ENCODE results near the gene CACUL1.
"Not testable (repeated sequence)": the region's sequence is repeated elsewhere in the genome, so short reads cannot be mapped to it uniquely, and the experiment has no call there.

CACUL1 gene

DNA sequence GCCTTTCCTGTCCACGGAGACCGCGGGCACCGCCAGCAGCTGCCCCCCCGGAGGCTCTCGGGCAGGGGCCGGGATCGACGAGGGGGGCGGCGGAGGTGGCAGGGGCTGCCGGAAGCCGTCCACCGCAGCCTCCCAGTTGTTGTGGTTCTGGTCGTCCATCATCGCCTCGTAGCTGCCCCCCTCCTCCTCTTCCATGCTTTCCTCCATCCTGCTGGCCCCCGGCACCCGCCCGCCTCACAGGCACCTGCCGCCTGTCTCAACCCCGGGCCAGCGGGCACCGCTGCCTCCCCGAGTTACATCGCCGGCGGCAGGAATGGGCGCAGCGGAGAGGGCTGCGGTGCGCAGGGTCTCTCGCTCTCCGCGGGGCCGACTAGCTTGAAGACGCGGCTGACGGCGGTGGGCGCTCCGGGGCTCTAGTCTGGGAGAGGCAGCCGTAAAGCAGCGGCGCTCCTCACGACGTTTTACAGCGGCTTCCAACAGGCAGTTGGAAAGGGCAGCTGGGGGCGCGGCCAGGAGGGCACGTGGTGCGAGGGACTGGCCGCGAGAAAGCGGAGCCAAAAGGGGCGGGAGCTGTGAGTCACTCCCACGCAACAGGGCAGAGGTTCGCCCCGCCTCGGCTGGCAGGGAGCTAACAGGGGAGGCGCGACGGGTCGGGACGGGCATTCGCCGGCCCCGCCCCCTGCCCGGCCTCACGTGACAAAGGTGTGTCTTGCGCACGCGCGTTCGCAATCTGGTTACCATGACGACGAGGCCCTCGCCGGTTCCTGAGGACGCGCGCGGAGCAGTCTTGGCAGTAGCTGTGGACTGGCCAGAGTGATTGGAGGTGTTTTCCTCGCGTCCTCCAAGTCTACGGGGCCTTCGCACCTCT is at the start of gene CACUL1:
TSS of gene CACUL1 (minus strand) at position 415 of the 868 bp plus-strand sequence. CDS start at position 207, 208 bp downstream.
- DNase-seq (ENCODE audit: extremely low read depth in 1 of 2, low read depth in 1 of 2), result peak; percentile 99

DNA sequence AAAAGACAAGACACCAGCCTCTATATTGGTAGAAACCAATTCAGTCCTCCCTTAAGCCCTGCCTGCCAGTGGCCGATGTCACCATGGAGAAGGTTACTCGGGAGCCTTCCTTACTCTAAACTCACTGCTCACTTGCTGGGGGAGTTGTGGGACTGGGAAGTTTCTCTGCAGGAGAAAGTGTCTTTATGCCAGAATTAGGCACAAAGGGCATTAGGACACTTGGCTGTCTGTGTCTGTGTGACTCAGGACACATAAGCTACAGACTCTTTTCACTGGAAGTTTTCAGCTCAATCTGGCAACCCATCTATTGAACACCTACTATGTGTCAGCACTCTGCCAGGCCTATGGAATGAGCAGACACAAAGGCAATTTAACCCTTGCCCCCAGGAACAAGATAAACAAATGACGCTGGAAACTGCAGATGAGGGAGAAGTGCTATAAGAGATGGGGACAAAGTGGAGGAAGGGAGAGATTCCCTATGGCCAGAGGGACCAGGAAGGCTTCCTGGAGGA is 49.5 kb upstream of the CACUL1 start:
- DNase-seq (ENCODE audit: extremely low read depth in 1 of 2, low read depth in 1 of 2), result no peak

DNA sequence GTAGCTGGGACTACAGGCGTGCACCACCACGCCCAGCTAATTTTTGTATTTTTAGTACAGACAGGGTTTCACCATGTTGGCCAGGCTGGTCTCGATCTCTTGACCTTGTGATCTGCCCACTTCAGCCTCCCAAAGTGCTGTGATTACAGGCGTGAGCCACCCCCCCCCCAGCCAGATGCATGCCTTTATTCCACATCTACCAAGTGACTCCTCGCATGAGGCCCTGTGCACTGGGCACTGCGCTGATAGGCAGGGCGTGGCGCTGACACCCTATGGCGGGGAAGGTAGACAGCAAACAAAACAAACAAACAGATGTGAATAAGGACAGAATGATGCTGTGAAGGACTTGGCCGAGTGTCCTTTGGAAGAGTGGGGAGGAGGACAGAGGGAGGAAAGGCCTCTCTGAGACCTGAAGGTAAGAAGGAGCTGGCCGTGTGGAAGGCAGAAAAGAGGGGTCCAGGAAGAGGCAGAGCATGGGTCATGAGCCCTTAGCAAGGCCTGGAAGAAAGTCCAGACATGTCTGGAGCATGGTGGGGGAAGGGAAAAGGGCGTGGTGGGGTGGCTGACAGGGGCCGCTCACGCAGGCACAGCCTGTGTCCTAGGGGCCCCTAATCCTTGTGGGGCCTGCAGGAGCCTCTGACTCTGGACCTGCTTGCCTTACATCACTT is 47.5 kb upstream of the CACUL1 start:
- DNase-seq (ENCODE audit: extremely low read depth in 1 of 2, low read depth in 1 of 2), result no peak

DNA sequence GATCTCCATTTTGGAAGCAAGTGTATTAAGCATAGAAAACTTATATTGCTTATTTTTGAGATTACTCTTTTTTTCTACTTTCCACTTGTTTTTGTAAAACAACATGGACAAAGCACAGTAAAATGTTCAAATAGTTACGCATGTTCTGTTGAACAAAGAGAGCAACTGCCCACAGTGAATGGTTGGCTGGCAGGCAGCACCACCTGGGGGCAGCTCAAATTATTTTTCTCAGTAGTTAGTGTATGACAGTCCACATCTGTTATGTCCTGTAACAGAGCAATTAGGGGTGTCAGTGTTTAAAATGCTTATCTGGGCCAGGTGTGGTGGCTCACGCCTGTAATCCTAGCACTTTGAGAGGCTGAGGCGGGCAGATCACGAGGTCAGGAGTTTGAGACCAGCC is 46.1 kb upstream of the CACUL1 start:
- DNase-seq (ENCODE audit: extremely low read depth in 1 of 2, low read depth in 1 of 2), result no peak

DNA sequence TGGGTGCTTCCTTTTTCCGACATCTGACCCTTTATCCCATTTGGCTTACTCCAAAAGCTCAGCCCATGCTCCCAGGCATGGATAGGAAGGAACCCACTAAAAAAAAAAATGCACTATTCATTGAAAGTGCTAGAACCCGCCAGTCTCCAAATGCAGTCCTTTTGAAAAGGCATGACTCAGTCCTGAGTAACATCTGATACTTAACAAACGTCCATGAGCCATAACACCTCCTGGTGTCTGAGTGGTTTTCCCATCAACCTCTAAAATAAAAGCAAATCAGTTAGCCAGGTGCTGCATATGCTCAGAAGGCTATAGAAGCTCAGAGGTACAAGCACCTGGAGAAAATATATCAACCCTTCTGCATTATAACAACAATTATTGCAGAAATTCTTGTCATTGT is 45.0 kb upstream of the CACUL1 start:
- no peak for DNase-seq (ENCODE audit: extremely low read depth in 1 of 2, low read depth in 1 of 2)

DNA sequence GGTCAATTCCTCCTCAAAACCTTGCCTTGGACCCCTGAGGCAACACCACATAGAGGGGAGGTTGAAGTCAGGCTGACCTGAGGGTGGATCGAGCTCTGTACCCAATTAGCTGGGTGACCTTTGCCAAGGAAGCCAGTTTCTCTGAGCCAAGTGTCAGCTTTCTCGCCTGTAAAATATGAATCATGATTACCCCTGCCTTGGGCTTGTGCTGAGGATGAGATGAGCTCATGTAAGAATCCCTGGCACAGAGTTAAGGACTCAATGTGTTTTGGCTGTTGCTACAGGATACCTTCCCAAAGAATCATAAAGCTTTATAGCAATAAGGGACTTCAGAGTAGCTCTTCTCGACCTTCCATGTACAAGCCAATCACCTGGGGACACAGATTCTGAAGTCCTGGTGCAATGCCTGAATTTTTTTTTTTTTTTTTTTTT is 43.5 kb upstream of the CACUL1 start:
- DNase-seq (ENCODE audit: extremely low read depth in 1 of 2, low read depth in 1 of 2), result no peak

DNA sequence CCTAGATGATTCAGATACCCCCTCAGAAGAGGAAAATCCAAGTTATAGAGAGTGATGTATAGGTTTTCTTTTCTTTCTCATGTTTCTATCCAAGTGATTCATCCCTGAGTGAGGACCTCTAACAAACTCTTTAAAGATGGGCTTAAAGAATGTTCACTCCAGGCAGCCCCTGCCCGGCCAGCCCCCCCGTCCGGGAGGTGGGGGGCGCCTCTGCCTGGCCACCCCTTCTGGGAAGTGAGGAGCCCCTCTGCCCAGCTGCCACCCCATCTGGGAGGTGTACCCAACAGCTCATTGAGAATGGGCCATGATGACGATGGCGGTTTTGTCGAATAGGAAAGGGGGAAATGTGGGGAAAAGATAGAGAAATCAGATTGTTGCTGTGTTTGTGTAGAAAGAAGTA is 40.2 kb upstream of the CACUL1 start:
- DNase-seq (ENCODE audit: extremely low read depth in 1 of 2, low read depth in 1 of 2), result not testable (repeated sequence)

DNA sequence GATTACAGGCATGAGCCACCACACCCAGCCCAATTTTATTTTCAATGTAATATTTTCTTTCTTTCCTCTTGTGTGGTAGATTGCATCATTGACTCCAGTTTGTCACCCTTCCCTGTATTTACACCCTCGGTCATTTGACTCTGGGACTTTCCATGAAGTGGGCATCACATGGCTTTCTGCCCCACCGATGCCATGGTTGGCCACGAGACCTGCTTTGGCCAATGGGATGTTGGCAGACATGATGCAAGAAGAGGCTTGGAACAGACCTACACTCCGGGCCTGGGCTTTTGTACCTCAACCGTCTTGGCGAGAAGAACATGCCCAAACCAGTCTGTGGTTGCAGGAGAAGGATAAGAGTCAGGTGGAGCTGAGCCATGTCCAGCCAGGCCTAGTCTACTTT is 38.8 kb upstream of the CACUL1 start:
- DNase-seq (ENCODE audit: extremely low read depth in 1 of 2, low read depth in 1 of 2), result no peak

DNA sequence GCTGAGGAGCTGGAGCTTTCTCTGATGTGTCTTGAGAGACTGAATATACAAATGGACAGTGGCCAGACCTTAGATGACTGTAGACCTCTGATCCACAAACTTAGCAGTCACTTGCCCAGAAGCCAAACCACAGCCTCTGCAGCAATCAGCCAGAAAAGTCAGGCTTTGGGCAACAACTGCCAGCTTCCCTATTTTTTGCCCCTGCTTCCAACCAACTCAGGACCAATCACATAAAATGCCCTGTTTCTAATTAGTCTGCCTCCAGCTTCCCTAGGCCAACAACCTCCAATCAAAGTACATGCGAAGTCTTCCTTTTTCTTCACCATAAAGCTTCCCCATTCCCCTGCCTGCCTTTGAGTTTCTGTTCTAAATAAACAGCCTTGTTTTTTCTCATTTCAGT is 37.8 kb upstream of the CACUL1 start:
- DNase-seq (ENCODE audit: extremely low read depth in 1 of 2, low read depth in 1 of 2), result no peak

DNA sequence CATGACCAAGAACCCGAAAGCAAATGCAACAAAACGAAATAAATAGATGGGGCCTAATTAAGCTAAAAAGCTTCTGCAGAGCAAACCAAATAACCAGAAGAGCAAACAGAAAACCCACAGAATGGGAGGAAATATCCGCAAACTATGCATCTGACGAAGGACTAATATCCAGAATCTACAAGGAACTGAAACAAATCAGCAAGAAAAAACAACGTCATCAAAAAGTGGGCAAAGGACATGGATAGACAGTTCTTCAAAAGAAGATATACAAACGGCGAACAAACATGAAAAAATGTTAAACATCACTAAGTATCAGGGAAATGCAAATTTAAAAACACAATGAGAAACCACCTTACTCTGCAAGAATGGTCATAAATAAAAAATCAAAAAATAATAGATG is 35.3 kb upstream of the CACUL1 start:
- DNase-seq (ENCODE audit: extremely low read depth in 1 of 2, low read depth in 1 of 2), result no peak

DNA sequence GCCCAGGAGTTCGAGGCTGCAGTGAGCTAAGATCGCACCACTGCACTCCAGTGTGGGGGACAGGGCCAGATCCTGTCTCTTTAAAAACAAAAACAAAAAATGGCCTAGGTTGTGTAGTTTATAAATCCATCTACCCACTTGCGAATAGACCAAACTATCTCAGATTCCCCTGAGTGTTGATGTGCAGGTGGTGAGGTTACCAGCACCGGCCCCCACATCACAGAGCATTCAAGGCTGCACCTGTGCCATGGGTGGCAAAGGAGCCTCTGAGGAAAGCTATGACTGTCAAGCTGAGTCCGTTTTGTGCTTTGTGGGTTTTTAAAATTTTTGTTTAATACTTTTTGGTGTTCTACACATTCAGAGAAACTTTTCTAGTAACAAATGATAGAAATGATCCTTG is 30.8 kb upstream of the CACUL1 start:
- DNase-seq (ENCODE audit: extremely low read depth in 1 of 2, low read depth in 1 of 2), result no peak

DNA sequence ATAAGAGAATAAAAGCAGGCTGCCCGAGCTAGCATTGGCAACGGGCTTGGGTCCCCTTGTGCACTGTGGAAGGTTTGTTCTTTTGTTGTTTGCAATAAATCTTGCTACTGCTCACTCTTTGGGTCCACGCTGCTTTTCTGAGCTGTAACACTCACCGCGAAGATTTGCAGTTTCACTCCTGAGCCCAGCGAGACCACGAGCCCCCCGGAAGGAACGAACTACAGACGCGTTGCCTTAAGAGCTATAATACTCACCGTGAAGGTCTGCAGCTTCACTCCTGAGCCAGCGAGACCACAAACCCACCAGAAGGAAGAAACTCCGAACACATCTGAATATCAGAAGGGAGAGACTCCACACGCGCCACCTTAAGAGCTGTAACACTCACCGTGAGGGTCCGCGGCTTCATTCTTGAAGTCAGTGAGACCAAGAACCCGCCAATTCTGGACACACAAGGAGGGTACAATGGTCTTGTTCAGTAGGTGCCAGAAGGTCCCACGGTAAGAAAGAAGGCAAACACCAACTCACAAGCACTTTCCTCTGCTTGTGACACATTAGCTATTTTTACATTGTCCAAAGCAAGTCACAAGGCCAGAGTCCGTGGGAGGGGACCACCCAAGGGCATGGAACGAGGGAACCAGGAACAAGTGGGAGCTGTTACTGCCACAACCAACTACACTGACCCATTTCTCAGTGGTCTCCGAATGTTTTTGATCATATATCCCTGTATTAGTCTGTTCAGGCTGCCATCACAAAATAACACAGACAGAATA is 29.2 kb upstream of the CACUL1 start:
- DNase-seq (ENCODE audit: extremely low read depth in 1 of 2, low read depth in 1 of 2), result no peak

DNA sequence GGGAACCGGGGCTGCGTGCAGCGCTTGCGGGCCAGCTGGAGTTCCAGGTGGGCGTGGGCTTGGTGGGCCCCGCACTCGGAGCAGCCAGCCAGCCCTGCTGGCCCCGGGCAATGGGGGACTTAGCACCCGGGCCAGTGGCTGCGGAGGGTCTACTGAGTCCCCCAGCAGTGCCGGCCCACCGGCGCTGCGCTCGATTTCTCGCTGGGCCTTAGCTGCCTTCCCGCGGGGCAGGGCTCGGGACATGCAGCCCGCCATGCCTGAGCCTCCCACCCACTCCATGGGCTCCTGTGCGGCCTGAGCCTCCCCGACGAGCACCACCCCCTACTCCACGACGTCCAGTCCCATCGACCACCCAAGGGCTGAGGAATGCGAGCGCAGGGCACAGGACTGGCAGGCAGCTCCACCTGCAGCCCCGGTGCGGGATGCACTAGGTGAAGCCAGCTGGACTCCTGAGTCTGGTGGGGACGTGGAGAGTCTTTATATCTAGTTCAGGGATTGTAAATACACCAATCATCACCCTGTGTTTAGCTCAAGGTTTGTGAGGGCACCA is 28.2 kb upstream of the CACUL1 start:
- DNase-seq (ENCODE audit: extremely low read depth in 1 of 2, low read depth in 1 of 2), result not testable (repeated sequence)

DNA sequence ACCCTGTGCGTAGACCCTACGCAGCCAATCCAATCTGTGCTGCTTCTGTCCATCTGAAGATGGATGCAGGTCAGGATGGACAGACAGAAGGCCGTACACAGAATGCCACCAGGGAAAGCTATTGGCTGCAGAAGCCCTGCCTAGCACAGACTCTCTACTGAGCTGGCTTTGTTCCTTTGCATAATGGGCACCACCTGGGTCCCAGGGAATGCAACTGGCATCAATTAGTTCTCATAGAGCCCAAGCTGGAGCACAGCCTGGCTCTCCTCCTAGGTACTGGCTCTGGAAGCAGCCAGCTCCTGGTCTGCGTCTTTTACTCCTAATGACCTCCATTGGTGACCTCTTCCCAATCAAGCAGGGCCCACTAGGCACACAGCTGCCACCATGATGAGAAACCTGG is 26.8 kb upstream of the CACUL1 start:
- DNase-seq (ENCODE audit: extremely low read depth in 1 of 2, low read depth in 1 of 2), result no peak

DNA sequence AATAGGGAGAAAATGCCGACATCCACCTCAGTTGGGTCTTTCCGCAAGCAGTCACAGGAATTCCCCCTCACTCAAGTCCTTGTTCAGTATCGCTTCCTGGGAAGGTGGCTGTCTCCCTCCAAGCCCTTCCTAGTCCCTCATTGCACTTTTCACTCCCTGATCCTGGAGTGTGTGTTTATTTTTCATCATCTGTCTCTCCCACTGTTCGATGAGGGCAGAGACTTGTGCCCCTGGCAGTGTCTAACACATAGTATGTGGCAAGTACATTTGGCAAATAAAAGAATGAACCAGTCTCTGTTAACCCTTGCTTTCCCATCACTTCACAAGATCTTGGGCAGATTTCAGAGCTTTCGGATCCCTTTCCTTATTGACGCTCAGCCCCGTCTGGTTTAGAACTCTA is 24.0 kb upstream of the CACUL1 start:
- no peak for DNase-seq (ENCODE audit: extremely low read depth in 1 of 2, low read depth in 1 of 2)

DNA sequence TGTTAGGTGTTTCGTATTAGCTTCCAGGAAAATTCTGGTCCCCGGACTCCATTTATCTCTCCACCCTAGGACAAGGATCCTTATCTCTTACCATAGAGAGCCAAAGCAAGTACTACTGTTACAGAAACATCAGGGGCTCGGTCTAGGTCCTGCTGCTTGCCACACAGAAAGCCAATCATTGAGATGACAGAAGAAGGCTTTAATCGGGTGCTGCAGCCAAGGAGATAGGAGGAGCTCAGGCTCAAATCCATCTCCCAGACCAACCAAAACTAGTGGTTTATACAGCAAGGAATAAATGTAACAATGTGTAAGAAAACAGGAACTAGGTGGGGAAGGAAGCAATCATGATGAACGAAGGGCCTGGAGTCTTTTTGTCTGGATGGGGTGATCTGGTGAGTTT is 22.2 kb upstream of the CACUL1 start:
- DNase-seq (ENCODE audit: extremely low read depth in 1 of 2, low read depth in 1 of 2), result no peak

DNA sequence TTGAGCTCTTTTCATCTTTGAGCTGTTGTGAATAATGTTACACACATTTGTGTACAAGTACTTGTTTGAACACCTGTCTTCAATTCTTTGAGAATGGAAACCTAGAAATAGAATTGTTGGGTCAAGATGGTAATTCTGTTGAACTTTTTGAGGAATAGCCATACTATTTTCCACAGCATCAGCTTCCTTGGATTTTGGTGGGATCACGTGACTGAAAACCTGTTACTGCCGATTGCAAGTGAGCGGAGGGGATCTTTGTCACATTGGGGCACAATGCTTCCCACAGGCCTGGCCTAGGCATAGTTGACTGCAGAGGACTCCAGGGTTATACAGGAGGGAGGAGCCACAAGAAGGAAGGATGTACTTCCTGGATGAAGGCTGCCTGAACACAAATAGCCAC is 21.3 kb upstream of the CACUL1 start:
- no peak for DNase-seq (ENCODE audit: extremely low read depth in 1 of 2, low read depth in 1 of 2)

DNA sequence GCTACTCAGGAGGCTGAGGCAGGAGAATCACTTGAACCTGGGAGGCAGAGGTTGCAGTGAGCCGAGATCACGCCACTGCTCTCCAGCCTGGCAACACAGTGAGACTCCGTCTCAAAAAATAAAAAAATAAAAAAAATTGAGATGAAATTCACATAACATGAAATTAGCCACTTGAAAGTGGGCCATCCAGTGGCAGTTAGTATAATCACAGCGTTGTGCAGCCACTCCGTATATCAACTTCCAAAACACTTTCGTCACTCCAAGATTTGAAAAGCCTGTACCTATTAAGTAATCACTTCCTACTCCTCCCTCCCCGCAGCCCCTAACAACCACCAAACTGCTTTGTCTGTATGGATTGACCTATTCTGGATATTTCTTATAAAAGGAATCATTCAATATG is 20.7 kb upstream of the CACUL1 start:
- no peak for DNase-seq (ENCODE audit: extremely low read depth in 1 of 2, low read depth in 1 of 2)

DNA sequence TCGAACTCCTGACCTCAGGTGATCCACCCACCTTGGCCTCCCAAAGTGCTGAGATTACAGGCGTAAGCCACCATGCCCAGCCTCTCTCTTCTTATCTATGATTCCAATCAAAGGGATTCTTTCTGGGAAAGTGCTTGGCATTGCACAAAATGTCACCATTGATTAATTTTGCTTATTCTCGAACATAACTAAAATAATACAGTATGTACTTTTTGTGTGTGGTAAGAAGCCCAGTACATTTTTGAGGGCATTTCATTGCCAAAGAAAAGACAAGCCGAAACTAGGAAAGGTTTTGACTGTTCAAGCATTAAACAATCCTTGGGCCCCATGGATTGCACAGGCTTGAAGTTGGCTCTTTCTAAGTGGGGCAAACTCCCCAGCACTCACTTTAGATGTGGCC is 18.3 kb upstream of the CACUL1 start:
- no peak for DNase-seq (ENCODE audit: extremely low read depth in 1 of 2, low read depth in 1 of 2)

DNA sequence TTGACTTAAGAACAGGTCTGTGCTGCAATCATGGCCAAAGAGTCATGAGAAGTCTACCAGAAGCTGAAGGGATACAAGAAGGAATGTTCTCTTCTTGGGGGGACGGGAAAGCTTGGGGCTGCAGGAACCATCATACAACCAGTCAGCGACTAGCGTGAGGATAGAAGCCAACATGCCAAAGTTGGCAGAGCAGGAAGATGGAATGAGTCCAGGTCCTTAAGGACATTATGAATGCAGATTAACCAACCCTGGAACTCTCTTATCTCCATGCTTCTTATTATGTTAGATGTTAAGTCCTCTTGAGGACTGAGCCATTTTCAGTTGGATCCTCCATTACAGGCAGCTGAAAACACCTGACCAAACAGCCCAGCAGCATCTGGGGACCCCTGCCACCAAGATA is 17.2 kb upstream of the CACUL1 start:
- DNase-seq (ENCODE audit: extremely low read depth in 1 of 2, low read depth in 1 of 2), result no peak

Measured in stimulated activated CD8-positive, alpha-beta memory T cell treated with anti-CD3 and anti-CD28 coated beads, Interleukin-7, amount 100 ng/mL, for 48 hours (primary cell).